Lung (tissue), 12 donors: ENCODE measurements around the gene HBQ1. TPM values are rescaled to one million over a fixed set of nuclear protein-coding genes. Genes with fewer than 3 reads are reported as not detected.
"Not testable (repeated sequence)": the region's sequence is repeated elsewhere in the genome, so short reads cannot be mapped to it uniquely, and the experiment has no call there.

ENCODE experiments used
- ATAC-seq: fragments of 200-7000 bp; cut with Tn5 transposase; one replicate; pipeline ENCODE4 v1.9.1; 2020; ENCODE audit warnings: moderate number of reproducible peaks; ENCODE audit not compliant: insufficient read depth, low FRiP score
- DNase-seq, 3 donors: peaks; one replicate each; pipeline ENCODE4 v3.0.0-alpha.2; 2013 to 2017
- H3K27ac ChIP-seq, 2 donors: one replicate each; pipeline ENCODE4 v1.5.1; 2013; ENCODE audit warnings: mild to moderate bottlenecking in 2 of 2, moderate library complexity in 2 of 2, control low read depth in 1 of 2, inconsistent platforms in 1 of 2, low read depth in 1 of 2, low read length in 1 of 2
- H3K27me3 ChIP-seq, 3 donors: one replicate each; pipeline ENCODE4 v1.5.1; 2013; ENCODE audit warnings: low read length in 2 of 3; ENCODE audit not compliant: control insufficient read depth in 3 of 3, insufficient read depth in 3 of 3
- H3K36me3 ChIP-seq, 4 donors: one replicate each; pipeline ENCODE4 v1.5.1; 2013; ENCODE audit warnings: low read length in 4 of 4, mild to moderate bottlenecking in 1 of 4, moderate library complexity in 1 of 4; ENCODE audit not compliant: control insufficient read depth in 4 of 4, insufficient read depth in 4 of 4
- H3K4me1 ChIP-seq, 5 donors: one replicate each; pipeline ENCODE4 v1.5.1; 2013; ENCODE audit warnings: low read length in 5 of 5, mild to moderate bottlenecking in 2 of 5, moderate library complexity in 1 of 5; ENCODE audit not compliant: control insufficient read depth in 5 of 5, insufficient read depth in 5 of 5
- H3K4me3 ChIP-seq: one replicate; pipeline ENCODE4 v1.5.1; 2013; ENCODE audit warnings: mild to moderate bottlenecking, control low read depth, moderate library complexity
- H3K9ac ChIP-seq, 2 donors: one replicate each; pipeline ENCODE4 v1.5.1; 2013; ENCODE audit warnings: low read length in 2 of 2, control low read depth in 1 of 2; ENCODE audit not compliant: insufficient read depth in 1 of 2
- H3K9me3 ChIP-seq, 4 donors: one replicate each; pipeline ENCODE4 v1.5.1; 2013; ENCODE audit warnings: low read length in 3 of 4, mild to moderate bottlenecking in 1 of 4, moderate library complexity in 1 of 4; ENCODE audit not compliant: control insufficient read depth in 4 of 4, insufficient read depth in 3 of 4
- WGBS, 2 donors: extraction: QIAGEN DNeasy Blood & Tissue Kit; methylation state at CpG; one replicate each; pipeline ENCODE4 v1.1.7; 2013; 5-methylcytosine and 5-hydroxymethylcytosine counted together
- polyA plus RNA-seq, 2 donors: library from polyadenylated mRNA; stranded (reverse); fragments of 200-250 nt; gene quantifications; one replicate each; pipeline ENCODE4 v1.2.1, GENCODE V29; 2013
- total RNA-seq, 2 donors: library from RNA; depleted of rRNA in 1 of 2; stranded (reverse); fragments of >200 nt in 1 of 2; gene quantifications; one replicate each; pipeline ENCODE4 v1.2.1, GENCODE V29; 2014 to 2021
- TF ChIP-seq, protein P1 (sequence below): IDR thresholded peaks from 2 replicates; pipeline ENCODE4 v1.5.1; 2012; ENCODE audit warnings: mild to moderate bottlenecking; ENCODE audit errors: control extremely low read depth, extremely low read depth
- donor health status: control.
- donor health status: control.
- donor health status: Bipolar disorder and iron deficiency.
- donor health status: healthy.
- donor health status: DM: yes; HTN: yes; CAD: no.

Gene HBQ1
- total and polyA plus RNA-seq, 4 donors = 0.35 to 2.3 TPM; not detected in 2

DNA sequence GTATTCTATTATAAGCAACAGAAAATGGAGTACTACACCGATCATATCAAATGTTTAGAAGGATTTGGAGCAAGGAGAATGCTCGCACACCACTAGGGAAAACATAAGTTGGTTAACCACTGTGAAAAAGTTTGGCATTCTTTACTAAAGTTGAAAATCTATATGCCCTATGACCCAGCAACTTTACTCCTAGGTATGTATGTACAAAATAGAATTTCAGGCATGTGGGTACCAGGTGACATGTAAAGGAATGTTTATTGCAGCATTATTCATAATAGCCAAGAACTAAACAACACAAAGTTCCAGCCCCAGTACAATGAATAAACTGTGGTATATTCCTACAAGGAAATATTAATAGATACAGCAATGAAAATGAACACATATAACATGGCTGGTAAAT is 33.6 kb upstream of the HBQ1 start:
- TF ChIP-seq, protein P1, sequence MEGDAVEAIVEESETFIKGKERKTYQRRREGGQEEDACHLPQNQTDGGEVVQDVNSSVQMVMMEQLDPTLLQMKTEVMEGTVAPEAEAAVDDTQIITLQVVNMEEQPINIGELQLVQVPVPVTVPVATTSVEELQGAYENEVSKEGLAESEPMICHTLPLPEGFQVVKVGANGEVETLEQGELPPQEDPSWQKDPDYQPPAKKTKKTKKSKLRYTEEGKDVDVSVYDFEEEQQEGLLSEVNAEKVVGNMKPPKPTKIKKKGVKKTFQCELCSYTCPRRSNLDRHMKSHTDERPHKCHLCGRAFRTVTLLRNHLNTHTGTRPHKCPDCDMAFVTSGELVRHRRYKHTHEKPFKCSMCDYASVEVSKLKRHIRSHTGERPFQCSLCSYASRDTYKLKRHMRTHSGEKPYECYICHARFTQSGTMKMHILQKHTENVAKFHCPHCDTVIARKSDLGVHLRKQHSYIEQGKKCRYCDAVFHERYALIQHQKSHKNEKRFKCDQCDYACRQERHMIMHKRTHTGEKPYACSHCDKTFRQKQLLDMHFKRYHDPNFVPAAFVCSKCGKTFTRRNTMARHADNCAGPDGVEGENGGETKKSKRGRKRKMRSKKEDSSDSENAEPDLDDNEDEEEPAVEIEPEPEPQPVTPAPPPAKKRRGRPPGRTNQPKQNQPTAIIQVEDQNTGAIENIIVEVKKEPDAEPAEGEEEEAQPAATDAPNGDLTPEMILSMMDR = no peak

DNA sequence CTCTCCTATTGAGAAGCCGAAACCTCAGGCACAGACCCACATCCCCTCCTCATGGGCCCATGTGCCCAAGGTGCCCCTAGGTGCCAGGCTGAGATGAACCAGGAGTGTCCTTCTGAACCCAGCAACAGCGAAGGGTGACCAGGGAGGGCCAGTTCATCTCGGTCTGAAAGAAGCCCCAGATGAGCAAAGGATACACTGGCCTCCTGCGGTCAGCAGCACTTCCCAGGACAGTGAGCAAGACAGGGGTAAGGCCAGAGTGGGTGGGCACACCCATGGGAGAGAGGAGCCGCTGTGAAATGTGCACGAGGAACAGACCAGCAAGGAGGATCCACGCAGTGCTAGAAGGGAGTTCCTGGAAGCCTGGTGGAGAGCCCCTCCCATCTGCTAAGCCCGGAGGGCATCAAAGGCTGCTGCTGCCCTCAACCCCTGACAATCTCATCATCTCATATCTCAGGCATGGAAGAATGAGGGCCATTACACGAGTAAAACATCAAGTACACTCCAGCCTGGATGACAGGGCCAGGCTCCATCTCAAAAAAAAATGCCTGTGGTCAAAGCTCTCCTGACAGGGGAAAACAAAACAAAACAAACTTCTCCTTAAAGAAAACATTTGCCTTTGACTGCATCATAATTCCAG is 31.1 kb upstream of the HBQ1 start:
- ATAC-seq = no peak

More for the DNA sequence above, 33.6 kb upstream of the HBQ1 start:
- Histone ChIP-seq H3K9me3 (no peaks in the 10 kb centered on the region), H3K9ac (no peak overlapping the region), H3K36me3 (no peaks in the 10 kb centered on the region), H3K4me1 (peaks cover 0 to 3% (median 0%) of the 10 kb centered on the region in 5 donors), H3K4me3 (no peak overlapping the region), H3K27me3 (peaks cover 0 to 9% (median 4%) of the 10 kb centered on the region in 3 donors), H3K27ac (no peak overlapping the region)
- DNase-seq = no peak
- ATAC-seq = no peak
- 87 to 88% methylated on average over 2 of the region's 2 CpGs for WGBS, 2 donors

DNA sequence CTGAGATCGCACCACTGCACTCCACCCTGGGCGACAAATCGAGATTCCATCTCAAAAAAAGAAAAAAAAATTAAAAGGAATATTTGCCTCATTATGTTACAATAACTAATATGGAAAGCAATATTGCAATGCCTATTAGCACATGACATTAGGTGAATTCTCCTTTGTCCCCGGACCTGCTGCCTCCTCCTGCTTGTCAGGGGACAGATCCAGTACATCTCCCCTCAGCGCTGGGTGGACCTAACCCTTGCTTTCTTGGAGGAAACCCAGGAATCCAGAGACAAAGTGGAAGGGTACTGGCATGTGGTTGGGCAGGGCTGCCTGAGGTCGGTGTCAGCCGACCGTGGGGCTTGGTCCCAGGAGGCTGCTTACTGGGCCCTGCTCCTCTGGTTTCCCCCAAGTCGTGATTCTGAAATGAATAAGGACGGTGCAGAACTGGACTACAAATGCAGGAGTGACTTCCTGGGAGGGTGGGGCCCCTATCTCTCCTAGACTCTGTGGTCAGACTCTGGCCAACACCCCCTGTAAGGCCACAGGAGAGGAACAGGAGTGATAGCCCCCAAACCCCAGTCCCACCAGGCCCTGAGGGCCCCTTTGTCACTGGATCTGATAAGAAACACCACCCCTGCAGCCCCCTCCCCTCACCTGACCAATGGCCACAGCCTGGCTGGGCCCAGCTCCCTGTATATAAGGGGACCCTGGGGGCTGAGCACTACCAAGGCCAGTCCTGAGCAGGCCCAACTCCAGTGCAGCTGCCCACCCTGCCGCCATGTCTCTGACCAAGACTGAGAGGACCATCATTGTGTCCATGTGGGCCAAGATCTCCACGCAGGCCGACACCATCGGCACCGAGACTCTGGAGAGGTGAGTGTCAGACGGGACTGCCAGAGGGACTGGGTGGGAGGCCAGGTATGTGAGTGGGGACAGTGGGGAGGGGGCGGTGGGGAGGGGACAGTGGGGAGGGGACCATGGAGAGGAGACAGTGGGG is 27.8 kb upstream of the HBQ1 start, which contains the start of gene HBZ:
Gene HBZ (plus strand): TSS at position 504 of the 988 bp plus-strand sequence. CDS start 266 bp downstream, at position 770.
- DNase-seq = no peak
- H3K27ac ChIP-seq = no peak within 1 kb of the TSS
- H3K9me3 ChIP-seq = no peaks in the 10 kb centered on the region
- H3K27me3 ChIP-seq = peaks cover 0 to 27% (median 21%) of the 10 kb centered on the region in 3 donors
- WGBS, 2 donors = 82 to 84% methylated on average over 17 of the region's 17 CpGs
- no peak within 1 kb of the TSS for H3K9ac ChIP-seq
- H3K4me3 ChIP-seq = no peak within 1 kb of the TSS
- H3K4me1 ChIP-seq = peaks cover 0 to 8% (median 0%) of the 10 kb centered on the region in 5 donors
- H3K36me3 ChIP-seq = no peaks in the 10 kb centered on the region
- TF ChIP-seq, protein P1 = no peak
- ATAC-seq = no peak

More for the DNA sequence above, 31.1 kb upstream of the HBQ1 start:
- WGBS, 2 donors = 45 to 59% methylated on average over 9 of the region's 9 CpGs
- Histone ChIP-seq H3K27ac (no peak overlapping the region), H3K27me3 (peaks cover 0 to 9% (median 4%) of the 10 kb centered on the region in 3 donors), H3K9ac (no peak overlapping the region), H3K4me3 (no peak overlapping the region), H3K4me1 (no peaks in the 10 kb centered on the region), H3K9me3 (no peaks in the 10 kb centered on the region), H3K36me3 (no peaks in the 10 kb centered on the region)
- no peak for DNase-seq
- TF ChIP-seq, protein P1 = no peak

DNA sequence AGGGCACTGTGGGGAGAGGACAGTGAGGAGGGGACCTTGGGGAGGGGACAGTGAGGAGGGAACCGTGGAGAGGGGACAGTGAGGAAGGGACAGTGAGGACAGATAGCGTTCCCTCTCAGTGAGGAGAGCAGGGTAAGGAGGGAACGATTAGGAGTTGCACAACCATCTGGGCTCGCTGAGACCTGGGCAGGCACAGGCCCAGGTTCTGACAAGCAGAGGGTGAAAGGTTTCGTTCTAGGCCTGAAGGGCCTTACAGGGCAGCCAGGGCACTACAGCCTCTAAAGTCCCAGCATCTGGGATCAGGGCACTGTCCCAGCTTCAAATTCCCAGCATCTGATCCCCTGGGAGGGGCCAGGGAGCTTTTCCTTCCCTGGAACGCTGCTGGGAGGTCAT is 27.1 kb upstream of the HBQ1 start:
- not testable (repeated sequence) for H3K36me3 ChIP-seq, H3K9me3 ChIP-seq, H3K4me3 ChIP-seq, DNase-seq, ATAC-seq, H3K4me1 ChIP-seq, H3K27ac ChIP-seq, H3K9ac ChIP-seq
- WGBS, 2 donors = 42 to 49% methylated on average over 3 to 4 of the region's 6 CpGs
- H3K27me3 ChIP-seq = peaks cover 0 to 27% (median 23%) of the 10 kb centered on the region in 3 donors

DNA sequence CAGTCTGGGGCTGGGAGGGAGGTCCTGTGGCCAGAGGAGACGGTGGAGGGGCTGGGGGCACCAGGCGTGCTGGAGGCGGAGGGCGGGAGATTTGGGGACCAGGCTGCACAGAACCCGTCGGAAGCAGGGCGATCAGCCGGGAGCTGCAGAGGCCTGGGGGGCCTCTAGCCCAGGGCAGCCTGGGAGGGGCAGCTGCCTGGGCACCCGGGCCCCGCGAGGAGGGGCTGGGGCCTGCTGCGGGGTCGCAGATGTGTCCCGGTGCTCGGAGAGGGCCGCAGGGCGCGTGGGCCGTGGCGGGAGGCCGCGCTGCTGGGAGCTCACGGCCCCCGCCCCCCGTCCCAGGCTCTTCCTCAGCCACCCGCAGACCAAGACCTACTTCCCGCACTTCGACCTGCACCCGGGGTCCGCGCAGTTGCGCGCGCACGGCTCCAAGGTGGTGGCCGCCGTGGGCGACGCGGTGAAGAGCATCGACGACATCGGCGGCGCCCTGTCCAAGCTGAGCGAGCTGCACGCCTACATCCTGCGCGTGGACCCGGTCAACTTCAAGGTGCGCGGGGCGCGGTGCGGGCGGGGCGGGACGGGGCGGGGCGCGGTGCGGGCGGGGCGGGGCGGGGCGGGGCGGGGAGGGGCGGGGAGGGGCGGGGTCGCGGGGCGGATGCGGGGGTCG is 26.6 kb upstream of the HBQ1 start:
- H3K4me1 ChIP-seq, H3K36me3 ChIP-seq, DNase-seq, H3K9ac ChIP-seq, H3K9me3 ChIP-seq, ATAC-seq, H3K27ac ChIP-seq, H3K4me3 ChIP-seq: not testable (repeated sequence)
- no CpG with 5 or more reads among the region's 74 CpGs for WGBS, 2 donors
- H3K27me3 ChIP-seq = peaks cover 0 to 29% (median 27%) of the 10 kb centered on the region in 3 donors
